Kidney (tissue), 14 donors: Measurements from ENCODE around the gene CTXN1. TPM values are rescaled to one million over a fixed set of nuclear protein-coding genes. Genes with fewer than 3 reads are reported as not detected.

Experiments used
- DNase-seq, 5 donors: peaks; one replicate each; pipeline ENCODE4 v3.0.0-alpha.2; 2013 to 2020
- FAIRE-seq: peaks from 2 replicates; lab custom pipeline; 2012; peaks lifted over from hg19 to GRCh38; lab: Jason Lieb, UNC
- H3K27ac ChIP-seq, 2 donors: one replicate each; pipeline ENCODE4 v1.7.0; 2013; ENCODE audit warnings: low read depth in 2 of 2, low read length in 2 of 2, inconsistent platforms in 1 of 2
- H3K27me3 ChIP-seq: one replicate; pipeline ENCODE4 v1.7.1; 2013; ENCODE audit warnings: low read length, inconsistent platforms; ENCODE audit not compliant: control insufficient read depth, insufficient read depth
- H3K36me3 ChIP-seq, 3 donors: one replicate each; pipeline versions ENCODE4 v1.7.0 to v1.7.1; 2013; ENCODE audit warnings: low read length in 3 of 3, control low read depth in 1 of 3, inconsistent platforms in 1 of 3; ENCODE audit not compliant: insufficient read depth in 3 of 3, control insufficient read depth in 2 of 3
- H3K4me1 ChIP-seq, 3 donors: one replicate each; pipeline versions ENCODE4 v1.7.0 to v1.7.1; 2013; ENCODE audit warnings: low read length in 3 of 3, inconsistent platforms in 1 of 3, low read depth in 1 of 3; ENCODE audit not compliant: control insufficient read depth in 2 of 3, insufficient read depth in 2 of 3
- H3K4me3 ChIP-seq, 3 donors: one replicate each; pipeline versions ENCODE4 v1.7.0 to v1.8.1; 2013; ENCODE audit warnings: low read length in 3 of 3, control low read depth in 1 of 3, inconsistent platforms in 1 of 3
- H3K9ac ChIP-seq, 3 donors: one replicate each; pipeline versions ENCODE4 v1.7.0 to v1.7.1; 2013; ENCODE audit warnings: low read length in 3 of 3, control low read depth in 1 of 3, inconsistent platforms in 1 of 3
- H3K9me3 ChIP-seq, 3 donors: one replicate each; pipeline versions ENCODE4 v1.7.0 to v1.7.1; 2013; ENCODE audit warnings: low read length in 3 of 3, control low read depth in 1 of 3, inconsistent platforms in 1 of 3; ENCODE audit not compliant: control insufficient read depth in 2 of 3, insufficient read depth in 1 of 3
- CTCF ChIP-seq: IDR thresholded peaks from 3 replicates; pipeline ENCODE4 v1.5.1; 2012; ENCODE audit warnings: mild to moderate bottlenecking, moderate library complexity, borderline replicate concordance; ENCODE audit not compliant: insufficient read depth; ENCODE audit errors: extremely low read depth
- intact Hi-C: fragments of 100-400 bp; cut with DNase I; formaldehyde crosslinking; loops from one replicate; pipeline ENCODE4 v1.11.1; 2022
- polyA plus RNA-seq: library from polyadenylated mRNA; stranded (reverse); fragments of 350-450 nt; fragmentation: Illumina TruSeq; extraction: RNeasy Lipid Tissue Mini Kit (QIAGEN cat#74804); gene quantifications from one replicate; pipeline ENCODE4 v1.2.3, GENCODE V29; 2014; ENCODE audit warnings: low read depth, low replicate concordance; ENCODE audit not compliant: insufficient read depth
- total RNA-seq: library from RNA; stranded (reverse); fragmentation: NEBNext Ultra II Directional; extraction: Animal tissue kit (Norgen Biotek cat#: 25700); gene quantifications from one replicate; pipeline ENCODE4 v1.2.1, GENCODE V29; 2021
- donor health status: control.
- donor health status: control.
- donor health status: control.
- donor health status: control.
- donor health status: control.
- donor health status: DM: yes; HTN: yes; CAD: no.
- donor health status: Normal renal cell carcinoma (clear cell type).

The CTXN1 gene
- total and polyA plus RNA-seq, 2 donors from 2014 or later = 8.9 to 25.9 TPM

GRCh38 chr19:7915250-7916102, 10.5 kb downstream of the CTXN1 start:
- intact Hi-C loops = no loop called here
- no peak overlapping the region for H3K4me3 ChIP-seq
- no peaks in the 10 kb centered on the region for H3K9me3 ChIP-seq
- peaks cover 0 to 19% (median 0%) of the 10 kb centered on the region in 3 donors for H3K4me1 ChIP-seq
- H3K36me3 ChIP-seq = peaks cover 0 to 7% (median 2%) of the 10 kb centered on the region in 3 donors
- no peak for FAIRE-seq
- peak in 2 of 5 donors; percentile 59 to 72 for DNase-seq
- no peak overlapping the region for H3K9ac ChIP-seq
- no peak overlapping the region for H3K27ac ChIP-seq
- TF ChIP-seq CTCF = no peak
- peaks cover 15% of the 10 kb centered on the region for H3K27me3 ChIP-seq

GRCh38 chr19:7914598-7915045, 11.3 kb downstream of the CTXN1 start, which contains the start of gene TGFBR3L:
TGFBR3L (plus strand) TSS chr19:7914830.
- DNase-seq (peak in 1 of 5 donors; percentile 49), FAIRE-seq (no peak)
- intact Hi-C loops = no loop called here
- Histone ChIP-seq H3K27ac (no peak within 1 kb of the TSS), H3K9me3 (no peaks in the 10 kb centered on the region), H3K27me3 (peaks cover 15% of the 10 kb centered on the region), H3K4me3 (no peak within 1 kb of the TSS), H3K9ac (no peak within 1 kb of the TSS), H3K36me3 (peaks cover 0 to 10% (median 2%) of the 10 kb centered on the region in 3 donors), H3K4me1 (peaks cover 0 to 15% (median 0%) of the 10 kb centered on the region in 3 donors)
- TF ChIP-seq CTCF = no peak

DNA sequence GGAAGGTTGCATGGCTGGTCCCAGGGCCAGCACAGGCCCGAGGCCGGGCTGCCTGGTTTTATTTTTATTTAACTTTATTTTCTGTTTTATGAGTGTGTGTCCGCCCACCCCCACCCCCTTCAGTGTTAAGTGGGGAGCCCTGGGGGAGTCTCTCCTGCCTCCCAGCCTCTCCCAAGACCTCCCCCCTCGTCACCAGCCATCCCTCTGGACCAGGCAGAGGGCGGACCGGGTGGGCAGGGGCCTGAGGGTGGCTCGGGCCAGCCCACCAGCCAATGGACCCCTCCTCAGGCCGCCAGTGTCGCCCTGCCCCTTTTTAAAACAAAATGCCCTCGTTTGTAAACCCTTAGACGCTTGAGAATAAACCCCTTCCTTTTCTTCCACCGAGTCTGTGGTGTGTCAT, 11.8 kb downstream of the CTXN1 start:
- peaks cover 15% of the 10 kb centered on the region for H3K27me3 ChIP-seq
- intact Hi-C loops = no loop called here

More for the DNA sequence above, 11.8 kb downstream of the CTXN1 start:
- Histone ChIP-seq H3K36me3 (peaks cover 0 to 10% (median 2%) of the 10 kb centered on the region in 3 donors), H3K4me1 (peaks cover 0 to 13% (median 0%) of the 10 kb centered on the region in 3 donors), H3K9ac (no peak overlapping the region), H3K9me3 (no peaks in the 10 kb centered on the region), H3K27ac (no peak overlapping the region), H3K4me3 (no peak overlapping the region)
- no peak for TF ChIP-seq CTCF
- FAIRE-seq (no peak), DNase-seq (no peak)
